Caco-2 (cell line): ENCODE data around the gene PAXX. TPM values are rescaled to one million over a fixed set of nuclear protein-coding genes. Genes with fewer than 3 reads are reported as not detected.
A peak's percentile ranks its signal among the peaks of the same experiment; 100 is the strongest.

Experiments
- BruUV-seq: library from RNA; stranded (reverse); fragments of 400-500 nt; replicated peaks from 2 replicates; lab custom pipeline; 2021; lab: Mats Ljungman, UMichigan
- CTCF ChIA-PET: fragments of 300-600 bp; sonication (Branson Sonifier 250); formaldehyde crosslinking; loops from one replicate; lab custom pipeline; 2022; ENCODE audit warnings: antibody characterized with exemption; lab: Charles Lee
- POLR2A ChIA-PET: fragments of 300-600 bp; sonication (Branson Sonifier 250); formaldehyde crosslinking; loops from one replicate; lab custom pipeline; 2022; ENCODE audit warnings: antibody characterized with exemption; lab: Charles Lee
- DNase-seq, 2 experiments: peaks; one replicate each; pipeline versions ENCODE4 v3.0.0 to v3.0.0-alpha.2; 2020 to 2022
- H3K27me3 ChIP-seq: replicated peaks from 2 replicates; pipeline ENCODE4 v1.6.0; 2011; ENCODE audit warnings: low read length; ENCODE audit not compliant: control insufficient read depth, insufficient read depth
- H3K36me3 ChIP-seq: 2 replicates; pipeline ENCODE4 v1.5.1; 2011; ENCODE audit warnings: low read length; ENCODE audit not compliant: control insufficient read depth, insufficient read depth
- H3K4me1 ChIP-seq: fragments of 250-450 bp; sonication (Bioruptor Pico); 2 replicates; pipeline ENCODE4 v1.5.1; 2020; ENCODE audit warnings: mild to moderate bottlenecking
- H3K4me3 ChIP-seq: 2 replicates; pipeline ENCODE4 v1.5.1; 2011; ENCODE audit warnings: low read depth, mild to moderate bottlenecking, control low read depth, low read length
- H3K9me3 ChIP-seq: fragments of 250-450 bp; sonication (Bioruptor Pico); 2 replicates; pipeline ENCODE4 v1.5.1; 2020; ENCODE audit warnings: mild to moderate bottlenecking, moderate library complexity
- H3K27ac Mint-ChIP-seq: one replicate; pipeline ENCODE4 v1.8.0; 2022; ENCODE audit warnings: mixed read lengths; ENCODE audit not compliant: unreplicated experiment
- H3K27me3 Mint-ChIP-seq: one replicate; pipeline ENCODE4 v1.8.0; 2022; ENCODE audit warnings: mixed read lengths; ENCODE audit not compliant: insufficient read depth, unreplicated experiment
- H3K36me3 Mint-ChIP-seq: one replicate; pipeline ENCODE4 v1.8.0; 2022; ENCODE audit warnings: mild to moderate bottlenecking, mixed read lengths; ENCODE audit not compliant: insufficient read depth, unreplicated experiment
- H3K4me1 Mint-ChIP-seq: one replicate; pipeline ENCODE4 v1.8.0; 2022; ENCODE audit warnings: low read depth, mixed read lengths; ENCODE audit not compliant: unreplicated experiment
- H3K4me3 Mint-ChIP-seq: one replicate; pipeline ENCODE4 v1.8.0; 2022; ENCODE audit warnings: mild to moderate bottlenecking, moderate library complexity, mixed read lengths; ENCODE audit not compliant: unreplicated experiment
- H3K9me3 Mint-ChIP-seq: one replicate; pipeline ENCODE4 v1.8.0; 2022; ENCODE audit warnings: mixed read lengths; ENCODE audit not compliant: unreplicated experiment
- CTCF ChIP-seq, 2 experiments: fragments of 200-600 bp in 1 of 2; IDR thresholded peaks; 1 replicate in 1 of 2; 2 replicates in 1 of 2; pipeline versions ENCODE4 v1.5.1 to v1.8.0; 2011 to 2022; ENCODE audit warnings: antibody characterized with exemption in 1 of 2, control low read depth in 1 of 2, inconsistent platforms in 1 of 2, low read depth in 1 of 2, low read length in 1 of 2, mild to moderate bottlenecking in 1 of 2, moderate library complexity in 1 of 2; ENCODE audit not compliant: insufficient read depth in 1 of 2, severe bottlenecking in 1 of 2, unreplicated experiment in 1 of 2
- intact Hi-C: fragments of 100-400 bp; cut with micrococcal nuclease; formaldehyde crosslinking; loops from one replicate; pipeline ENCODE4 v1.10.0; 2022; ENCODE audit not compliant: unreplicated experiment
- total RNA-seq: library from RNA; stranded (reverse); gene quantifications from 2 replicates; pipeline ENCODE4 v1.2.3, GENCODE V29; 2022

Gene PAXX
- total RNA-seq, 1 experiment from 2014 or later = 66.2 TPM

DNA sequence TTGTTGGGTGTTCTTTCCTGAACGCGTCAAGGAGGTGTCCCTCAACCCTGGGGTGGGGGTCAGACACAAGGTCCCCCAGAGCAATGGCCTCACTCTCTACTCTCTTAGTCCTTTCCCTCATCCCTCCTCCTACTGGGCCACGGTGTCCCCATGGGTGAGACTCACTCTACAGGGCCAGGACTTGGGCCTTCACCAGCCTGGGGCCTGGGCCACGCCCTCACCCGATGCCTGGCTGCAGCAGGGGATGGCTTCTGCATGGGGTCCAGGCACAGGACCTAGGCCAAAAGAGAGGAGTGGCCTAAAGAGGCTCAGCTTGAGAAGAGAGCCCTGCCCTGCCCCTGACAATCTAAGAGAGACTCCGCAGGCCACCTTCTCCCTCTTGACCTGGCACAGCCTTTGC is 34.3 kb upstream of the PAXX start:
- Mint-ChIP-seq H3K36me3 (peaks cover 6% of the 10 kb centered on the region), H3K4me1 (no peaks in the 10 kb centered on the region), H3K27ac (no peak overlapping the region), H3K9me3 (peaks cover 12% of the 10 kb centered on the region), H3K27me3 (no peaks in the 10 kb centered on the region), H3K4me3 (no peak overlapping the region)
- H3K9me3 ChIP-seq = no peaks in the 10 kb centered on the region
- H3K36me3 ChIP-seq = no peaks in the 10 kb centered on the region
- intact Hi-C loops = no loop called here
- no TSS peak for BruUV-seq
- ChIA-PET CTCF (no interaction called here), POLR2A (no interaction called here)
- no peaks in the 10 kb centered on the region for H3K27me3 ChIP-seq
- H3K4me3 ChIP-seq = no peak overlapping the region
- DNase-seq = no peak
- no peak for TF ChIP-seq CTCF (IDR thresholded peaks at IDR 0.05; ENCODE audit: insufficient read depth in 1 of 2, low read depth in 1 of 2, low read length in 1 of 2, severe bottlenecking in 1 of 2, unreplicated experiment in 1 of 2)
- H3K4me1 ChIP-seq = peaks cover 3% of the 10 kb centered on the region; the same call in 1 of the 2 replicates

GRCh38 chr9:136958473-136958872 is 33.7 kb upstream of the PAXX start:
- TF ChIP-seq CTCF (IDR thresholded peaks at IDR 0.05; ENCODE audit: insufficient read depth in 1 of 2, low read depth in 1 of 2, low read length in 1 of 2, severe bottlenecking in 1 of 2, unreplicated experiment in 1 of 2) = no peak
- intact Hi-C loops = no loop called here
- Mint-ChIP-seq H3K27me3 (no peaks in the 10 kb centered on the region), H3K36me3 (peaks cover 6% of the 10 kb centered on the region), H3K4me3 (no peak overlapping the region), H3K4me1 (no peaks in the 10 kb centered on the region), H3K27ac (no peak overlapping the region), H3K9me3 (peaks cover 12% of the 10 kb centered on the region)
- Histone ChIP-seq H3K27me3 (no peaks in the 10 kb centered on the region), H3K36me3 (no peaks in the 10 kb centered on the region), H3K4me1 (peaks cover 8% of the 10 kb centered on the region), H3K4me3 (no peak overlapping the region), H3K9me3 (no peaks in the 10 kb centered on the region)
- CTCF ChIA-PET = no interaction called here
- no TSS peak for BruUV-seq
- POLR2A ChIA-PET = no interaction called here
- no peak for DNase-seq

GRCh38 chr9:136958898-136959850 is 33.0 kb upstream of the PAXX start:
- Histone ChIP-seq H3K27me3 (no peaks in the 10 kb centered on the region), H3K4me3 (no peak overlapping the region), H3K36me3 (no peaks in the 10 kb centered on the region), H3K4me1 (peaks cover 11% of the 10 kb centered on the region), H3K9me3 (no peaks in the 10 kb centered on the region)
- Mint-ChIP-seq H3K27ac (peak overlapping the region; percentile 35), H3K27me3 (no peaks in the 10 kb centered on the region), H3K4me1 (no peaks in the 10 kb centered on the region), H3K4me3 (no peak overlapping the region), H3K36me3 (peaks cover 6% of the 10 kb centered on the region), H3K9me3 (peaks cover 12% of the 10 kb centered on the region)
- intact Hi-C loops = no loop called here
- BruUV-seq = no TSS peak
- ChIA-PET CTCF (interaction anchor here (0.6 kb wide), 3 partner anchors 11 to 623 kb away, joined by 3 to 5 read pairs (median 4); no protein-coding TSS in a partner anchor), POLR2A (no interaction called here)
- TF ChIP-seq CTCF (IDR thresholded peaks at IDR 0.05; ENCODE audit: insufficient read depth in 1 of 2, low read depth in 1 of 2, low read length in 1 of 2, severe bottlenecking in 1 of 2, unreplicated experiment in 1 of 2) = no peak
- no peak for DNase-seq
